Trophoblast cell (in vitro differentiated cells and primary cell): ENCODE measurements around the gene TMEM132C.

Experiments
- DNase-seq, 2 donors: peaks; one replicate each; pipeline ENCODE4 v3.0.0-alpha.2; 2016
- H2AFZ ChIP-seq: 2 replicates; pipeline ENCODE4 v1.6.1; 2013; ENCODE audit warnings: low read length, moderate library complexity, mild to moderate bottlenecking; ENCODE audit not compliant: insufficient read depth, poor library complexity
- H2AK5ac ChIP-seq: 2 replicates; pipeline ENCODE4 v1.6.1; 2013; ENCODE audit warnings: mild to moderate bottlenecking, low read length
- H2BK120ac ChIP-seq: 2 replicates; pipeline ENCODE4 v1.6.1; 2013; ENCODE audit warnings: low read length, mild to moderate bottlenecking, moderate library complexity; ENCODE audit not compliant: insufficient read depth, poor library complexity
- H2BK12ac ChIP-seq: 2 replicates; pipeline ENCODE4 v1.6.1; 2013; ENCODE audit warnings: mild to moderate bottlenecking, low read length, moderate library complexity
- H2BK5ac ChIP-seq: 2 replicates; pipeline ENCODE4 v1.6.1; 2013; ENCODE audit warnings: low read length, low read depth, moderate library complexity, mild to moderate bottlenecking; ENCODE audit not compliant: poor library complexity
- H3K14ac ChIP-seq: 2 replicates; pipeline ENCODE4 v1.6.1; 2013; ENCODE audit warnings: mild to moderate bottlenecking, low read length
- H3K18ac ChIP-seq: 2 replicates; pipeline ENCODE4 v1.6.1; 2013; ENCODE audit warnings: mild to moderate bottlenecking, low read length
- H3K23ac ChIP-seq: 2 replicates; pipeline ENCODE4 v1.6.1; 2013; ENCODE audit warnings: low read length
- H3K27ac ChIP-seq: 2 replicates; pipeline ENCODE4 v1.5.1; 2013; ENCODE audit warnings: low read depth, mild to moderate bottlenecking, inconsistent platforms, low read length, moderate library complexity
- H3K27me3 ChIP-seq: 2 replicates; pipeline ENCODE4 v1.6.1; 2013; ENCODE audit warnings: inconsistent platforms, mild to moderate bottlenecking, low read length, moderate library complexity; ENCODE audit not compliant: insufficient read depth
- H3K36me3 ChIP-seq, 2 experiments: 1 replicate in 1 of 2; 2 replicates in 1 of 2; pipeline ENCODE4 v1.6.1; 2013; ENCODE audit warnings: low read length in 2 of 2, mild to moderate bottlenecking in 2 of 2, moderate library complexity in 1 of 2; ENCODE audit not compliant: insufficient read depth in 2 of 2, control insufficient read depth in 1 of 2
- H3K4ac ChIP-seq: 2 replicates; pipeline ENCODE4 v1.6.1; 2013; ENCODE audit warnings: low read depth, mild to moderate bottlenecking, low read length, moderate library complexity
- H3K4me1 ChIP-seq, 2 experiments: 1 replicate in 1 of 2; 2 replicates in 1 of 2; pipeline ENCODE4 v1.6.1; 2013; ENCODE audit warnings: low read length in 2 of 2, mild to moderate bottlenecking in 2 of 2, moderate library complexity in 1 of 2; ENCODE audit not compliant: insufficient read depth in 2 of 2, control insufficient read depth in 1 of 2
- H3K4me2 ChIP-seq: 2 replicates; pipeline ENCODE4 v1.6.1; 2013; ENCODE audit warnings: inconsistent platforms, mild to moderate bottlenecking, low read length, moderate library complexity
- H3K4me3 ChIP-seq: 2 replicates; pipeline ENCODE4 v1.5.1; 2013; ENCODE audit warnings: mild to moderate bottlenecking, low read depth, low read length, inconsistent platforms
- H3K79me1 ChIP-seq: one replicate; pipeline ENCODE4 v1.6.1; 2013; ENCODE audit warnings: low read length
- H3K79me2 ChIP-seq: 2 replicates; pipeline ENCODE4 v1.6.1; 2013; ENCODE audit warnings: low read length, mild to moderate bottlenecking; ENCODE audit not compliant: control insufficient read depth, insufficient read depth, poor library complexity
- H3K9ac ChIP-seq: 2 replicates; pipeline ENCODE4 v1.6.1; 2013; ENCODE audit warnings: mild to moderate bottlenecking, low read length
- H3K9me3 ChIP-seq: 2 replicates; pipeline ENCODE4 v1.6.1; 2013; ENCODE audit warnings: low read depth, mild to moderate bottlenecking, control low read depth, inconsistent platforms, low read length; ENCODE audit not compliant: insufficient read depth
- H4K12ac ChIP-seq: 2 replicates; pipeline ENCODE4 v1.6.1; 2013; ENCODE audit warnings: low read depth, mild to moderate bottlenecking, low read length, moderate library complexity
- H4K8ac ChIP-seq: 2 replicates; pipeline ENCODE4 v1.6.1; 2013; ENCODE audit warnings: low read depth, mild to moderate bottlenecking, low read length, moderate library complexity
- H4K91ac ChIP-seq: one replicate; pipeline ENCODE4 v1.6.1; 2013; ENCODE audit warnings: low read depth, mild to moderate bottlenecking, low read length, moderate library complexity
- WGBS: extraction: QIAGEN DNeasy Blood & Tissue Kit; methylation state at CpG from one replicate; pipeline ENCODE4 v1.1.7; 2013; ENCODE audit warnings: missing lambda C conversion rate; ENCODE audit not compliant: insufficient read length, insufficient coverage; ENCODE audit errors: extremely low coverage; 5-methylcytosine and 5-hydroxymethylcytosine counted together

The TMEM132C gene

DNA sequence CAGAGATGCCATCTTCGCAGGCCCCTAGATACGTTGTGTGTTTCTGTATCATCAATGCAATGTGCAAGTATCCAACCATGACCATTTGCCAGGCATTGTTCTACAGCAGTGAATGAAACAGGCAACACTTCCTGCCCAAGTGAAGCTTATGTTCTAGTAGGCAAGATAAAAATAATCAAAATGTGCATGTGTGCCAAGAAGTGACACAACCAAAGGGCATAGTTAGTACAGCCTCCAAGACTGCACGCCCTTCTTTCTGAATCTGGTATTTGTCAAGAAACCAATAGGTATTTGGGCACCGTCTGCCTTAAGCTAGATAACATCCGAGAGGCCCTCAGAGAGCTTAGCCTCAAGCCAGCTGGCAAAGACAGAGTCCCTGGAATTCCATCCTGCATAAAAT lies 152.0 kb downstream of the TMEM132C start:
- Histone ChIP-seq H3K4me1 (no peaks in the 10 kb centered on the region), H2BK120ac (no peak overlapping the region), H3K27ac (no peak overlapping the region), H3K4me3 (no peak overlapping the region), H3K9ac (no peak overlapping the region), H3K79me2 (no peaks in the 10 kb centered on the region), H3K23ac (no peak overlapping the region), H3K4me2 (no peak overlapping the region), H3K79me1 (no peaks in the 10 kb centered on the region), H4K12ac (no peak overlapping the region), H3K9me3 (peaks cover 2% of the 10 kb centered on the region), H2BK12ac (no peak overlapping the region), H3K14ac (no peak overlapping the region), H3K27me3 (no peaks in the 10 kb centered on the region), H2BK5ac (no peak overlapping the region), H3K18ac (no peak overlapping the region), H4K91ac (no peak overlapping the region), H2AFZ (no peak overlapping the region), H3K36me3 (no peaks in the 10 kb centered on the region), H3K4ac (no peak overlapping the region), H2AK5ac (no peak overlapping the region), H4K8ac (no peak overlapping the region)
- no CpG with 5 or more reads among the region's 5 CpGs for WGBS
- DNase-seq, result no peak

DNA sequence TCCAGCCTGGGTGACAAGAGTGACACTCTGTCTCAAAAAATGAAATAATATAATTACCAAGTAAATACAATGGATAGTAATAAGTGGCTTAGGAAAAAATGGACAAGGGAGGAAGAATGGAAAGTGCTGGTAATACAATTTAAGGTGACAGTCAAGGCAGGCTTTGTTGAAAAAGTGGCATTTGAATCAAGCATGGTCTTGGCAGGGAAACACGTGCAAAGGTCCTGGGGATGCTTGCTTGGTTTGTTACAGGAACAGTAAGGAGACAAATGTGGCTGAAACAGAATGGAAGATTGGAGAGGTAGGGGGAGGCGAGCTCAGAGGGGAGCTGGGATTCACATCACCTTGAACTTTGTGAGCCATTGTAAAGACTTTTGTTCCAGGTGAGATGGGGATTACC lies 153.2 kb downstream of the TMEM132C start:
- no peak overlapping the region for H3K9ac ChIP-seq
- no CpG with 5 or more reads among the region's 2 CpGs for WGBS
- H2BK5ac ChIP-seq, result no peak overlapping the region

DNA sequence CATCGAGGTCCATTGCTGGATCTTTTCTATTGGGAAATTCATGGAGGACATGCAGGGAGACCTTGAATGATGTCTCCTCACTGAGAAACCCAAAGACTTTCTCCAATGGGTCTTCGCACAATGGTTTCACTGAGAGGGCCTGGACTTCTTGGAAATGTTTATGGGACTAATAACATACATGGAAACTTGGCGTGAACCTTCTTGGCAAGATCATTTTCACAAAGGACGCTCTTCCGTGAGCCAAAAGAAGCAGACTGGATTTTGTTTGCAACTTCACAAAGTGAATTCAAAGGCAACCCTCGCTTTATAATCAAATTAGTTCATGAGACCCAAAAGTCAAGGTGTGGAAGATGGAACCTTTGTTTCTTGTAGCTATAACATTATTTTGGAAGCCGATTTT lies 154.4 kb downstream of the TMEM132C start:
- H3K27me3 ChIP-seq, result no peaks in the 10 kb centered on the region
- no peak overlapping the region for H2AFZ ChIP-seq
- H3K79me2 ChIP-seq, result no peaks in the 10 kb centered on the region
- H2BK5ac ChIP-seq, result no peak overlapping the region
- H3K79me1 ChIP-seq, result no peaks in the 10 kb centered on the region
- H4K12ac ChIP-seq, result no peak overlapping the region
- no peak overlapping the region for H4K8ac ChIP-seq
- H3K4ac ChIP-seq, result no peak overlapping the region
- no peak overlapping the region for H3K9ac ChIP-seq
- H3K36me3 ChIP-seq, result no peaks in the 10 kb centered on the region
- H3K14ac ChIP-seq, result no peak overlapping the region
- no peak overlapping the region for H3K4me2 ChIP-seq
- H3K9me3 ChIP-seq, result no peaks in the 10 kb centered on the region
- H2BK12ac ChIP-seq, result no peak overlapping the region
- H2BK120ac ChIP-seq, result no peak overlapping the region
- H4K91ac ChIP-seq, result no peak overlapping the region
- DNase-seq, result no peak
- no peak overlapping the region for H3K27ac ChIP-seq
- no peak overlapping the region for H3K23ac ChIP-seq
- no peak overlapping the region for H2AK5ac ChIP-seq
- WGBS, result no CpG with 5 or more reads among the region's 7 CpGs
- no peak overlapping the region for H3K18ac ChIP-seq
- no peaks in the 10 kb centered on the region for H3K4me1 ChIP-seq
- H3K4me3 ChIP-seq, result no peak overlapping the region

More for the DNA sequence above, 153.2 kb downstream of the TMEM132C start:
- Histone ChIP-seq H4K8ac (no peak overlapping the region), H2BK120ac (no peak overlapping the region), H3K18ac (no peak overlapping the region), H3K23ac (no peak overlapping the region), H3K36me3 (no peaks in the 10 kb centered on the region), H3K4me2 (no peak overlapping the region), H4K12ac (no peak overlapping the region), H3K79me2 (no peaks in the 10 kb centered on the region), H4K91ac (no peak overlapping the region), H3K14ac (no peak overlapping the region), H3K27ac (no peak overlapping the region), H3K9me3 (no peaks in the 10 kb centered on the region), H2AFZ (no peak overlapping the region), H3K79me1 (no peaks in the 10 kb centered on the region), H3K4me3 (no peak overlapping the region), H2AK5ac (no peak overlapping the region), H3K4ac (no peak overlapping the region), H3K27me3 (no peaks in the 10 kb centered on the region), H3K4me1 (no peaks in the 10 kb centered on the region), H2BK12ac (no peak overlapping the region)
- no peak for DNase-seq

DNA sequence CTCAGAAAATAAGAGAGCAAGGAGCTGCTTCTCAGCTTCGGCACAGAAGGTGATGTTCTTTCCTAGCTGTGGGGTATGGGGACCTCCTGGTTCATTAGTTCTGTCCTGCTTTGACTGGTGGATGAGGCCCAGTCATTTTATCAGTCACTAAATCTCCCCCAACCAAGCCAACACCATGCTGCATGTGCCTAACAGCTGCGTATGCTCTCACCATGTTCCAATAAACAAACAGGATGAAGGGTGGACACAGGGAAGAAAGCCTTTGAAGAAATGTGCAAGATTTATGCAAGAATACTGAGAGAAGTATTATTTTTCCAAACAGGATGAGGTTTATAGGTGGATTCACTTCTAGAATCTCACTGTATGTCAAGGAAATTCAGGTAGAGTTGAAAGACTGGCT lies 156.2 kb downstream of the TMEM132C start:
- Histone ChIP-seq H2AFZ (no peak overlapping the region), H3K27ac (no peak overlapping the region), H4K8ac (no peak overlapping the region), H2BK12ac (no peak overlapping the region), H3K79me1 (no peaks in the 10 kb centered on the region), H2BK120ac (no peak overlapping the region), H3K18ac (no peak overlapping the region), H3K79me2 (no peaks in the 10 kb centered on the region), H4K91ac (no peak overlapping the region), H2AK5ac (no peak overlapping the region), H4K12ac (no peak overlapping the region), H3K23ac (no peak overlapping the region), H3K4ac (no peak overlapping the region), H3K4me2 (no peak overlapping the region), H3K4me3 (no peak overlapping the region), H3K9ac (no peak overlapping the region), H2BK5ac (no peak overlapping the region), H3K9me3 (no peaks in the 10 kb centered on the region), H3K27me3 (no peaks in the 10 kb centered on the region), H3K4me1 (no peaks in the 10 kb centered on the region), H3K14ac (no peak overlapping the region), H3K36me3 (no peaks in the 10 kb centered on the region)
- no peak for DNase-seq
- WGBS, result no CpG with 5 or more reads among the region's 2 CpGs
